Panc1 (cell line): Measurements from ENCODE around the gene VAC14.

ENCODE experiments used
- CTCF ChIP-seq: fragments of 450-650 bp; IDR thresholded peaks from 2 replicates; pipeline ENCODE4 v1.5.1; 2017; ENCODE audit warnings: mild to moderate bottlenecking
- POLR2AphosphoS5 ChIP-seq: IDR thresholded peaks from 2 replicates; pipeline ENCODE4 v1.6.1; 2012; ENCODE audit warnings: mild to moderate bottlenecking, low read depth, low read length, moderate library complexity

DNA sequence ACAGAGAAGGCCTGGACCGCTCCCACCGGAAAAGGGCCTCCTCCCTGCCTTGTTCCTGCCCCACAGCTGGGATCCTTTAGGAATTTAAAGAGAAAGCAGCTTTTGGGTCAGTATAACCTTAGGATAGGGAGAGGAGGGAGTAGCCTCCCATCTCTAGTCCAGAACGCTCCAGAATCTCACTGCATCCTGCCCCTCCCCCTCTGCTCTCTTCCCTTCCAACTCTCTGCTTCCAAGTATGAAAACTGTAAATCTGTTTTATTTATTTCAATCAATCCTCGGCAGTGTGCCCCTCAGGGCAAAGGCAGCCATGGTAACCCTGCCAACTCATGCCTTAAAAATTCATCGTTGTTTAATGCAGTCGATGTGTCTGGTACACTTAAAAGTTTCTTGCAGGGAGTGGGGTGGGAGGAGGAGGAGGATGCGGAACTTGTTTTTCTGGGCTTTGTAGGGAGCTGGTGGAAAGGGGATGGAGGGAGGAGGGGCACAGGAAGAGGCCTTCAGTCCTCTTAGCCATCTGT, 94.0 kb downstream of the VAC14 start:
- no peak for TF ChIP-seq CTCF
- TF ChIP-seq POLR2AphosphoS5, result no peak
